Inferior parietal cortex (tissue), 1 donor: ENCODE data around the gene KMT2D.

ENCODE experiments used
- DNase-seq: peaks from one replicate; pipeline ENCODE4 v3.0.0-alpha.2; 2016; ENCODE audit errors: extremely low spot score

The KMT2D gene

DNA sequence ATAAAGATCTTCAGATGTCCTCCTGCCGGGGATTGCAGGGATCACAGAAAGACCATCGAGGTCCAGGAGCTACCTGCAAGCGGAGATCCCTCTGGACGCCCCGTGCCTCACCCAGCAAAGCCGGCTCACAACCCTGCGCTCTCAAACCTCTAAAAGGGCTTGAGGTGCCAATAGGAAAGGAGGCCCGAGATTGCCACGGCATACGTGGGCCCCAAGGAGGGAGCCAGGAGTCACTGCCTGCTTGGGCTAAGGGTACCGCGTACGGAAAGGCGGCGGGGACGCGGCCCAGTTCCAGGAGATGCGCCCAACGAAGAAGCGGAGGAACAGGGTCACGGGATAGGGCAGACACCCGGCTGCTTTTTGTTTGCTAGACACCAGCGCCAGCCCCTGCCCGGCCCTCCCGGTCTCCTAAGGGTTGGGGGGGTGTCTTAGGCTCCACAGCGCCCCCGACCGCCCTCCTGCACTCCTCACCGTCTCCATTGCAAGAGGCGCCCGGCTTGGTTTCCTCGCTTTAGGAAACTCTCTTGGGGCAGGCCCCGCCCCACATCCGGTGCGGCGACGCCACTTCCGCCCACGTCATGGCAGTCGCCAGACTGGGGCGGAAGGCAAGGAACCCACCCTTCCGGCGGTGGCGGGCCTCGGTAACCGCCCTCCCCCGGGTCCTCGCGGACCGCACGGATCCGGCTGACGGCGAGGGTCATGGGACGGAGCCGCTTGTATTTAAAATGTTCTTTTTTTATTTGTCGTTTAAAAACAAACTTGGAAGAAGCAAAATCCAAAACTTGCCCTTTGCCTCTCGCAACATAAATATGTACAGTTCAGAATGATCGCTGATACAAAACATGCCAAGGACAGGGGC lies 42.1 kb downstream of the KMT2D start, which contains the start of gene PRKAG1:
Gene PRKAG1 (minus strand): TSS at position 516 of the 859 bp plus-strand sequence. CDS start 36 bp downstream, at position 480.
- peak; percentile 97 for DNase-seq

DNA sequence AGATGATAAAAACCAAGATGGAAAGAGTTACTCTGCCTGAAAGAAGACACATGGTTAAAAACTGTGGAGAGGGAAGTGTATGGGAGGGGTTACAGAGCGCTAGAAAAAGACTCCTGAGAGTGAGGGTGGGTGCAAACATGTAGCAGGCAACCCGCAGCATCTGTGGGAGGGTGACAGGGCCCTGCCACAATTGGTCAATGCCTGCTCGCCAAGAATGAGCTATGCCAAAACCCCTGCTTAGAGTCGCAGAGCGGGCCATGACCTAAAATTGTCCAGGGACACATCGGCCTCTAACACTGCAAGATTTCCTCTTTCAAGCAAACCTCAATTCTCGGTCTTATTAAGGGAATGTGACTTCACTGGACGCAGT lies 42.7 kb downstream of the KMT2D start:
- DNase-seq, result no peak

DNA sequence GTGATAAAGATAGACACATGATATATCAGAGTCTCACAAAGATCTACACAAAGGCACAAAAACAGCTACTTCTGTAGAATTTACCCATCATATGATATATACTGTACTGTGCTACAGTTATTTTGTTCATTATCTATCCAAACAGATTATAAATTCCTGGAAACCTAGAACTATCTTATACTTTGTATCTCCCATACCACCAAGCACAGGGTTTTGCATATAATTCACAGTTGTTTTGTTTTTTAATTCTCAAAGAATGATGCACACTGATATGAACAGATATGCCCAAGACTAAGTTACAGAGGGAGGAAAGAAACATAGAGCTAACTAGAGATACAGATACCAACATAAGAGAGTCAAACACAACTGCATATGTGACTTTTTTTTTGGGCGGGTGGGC lies 45.4 kb downstream of the KMT2D start:
- DNase-seq, result no peak

DNA sequence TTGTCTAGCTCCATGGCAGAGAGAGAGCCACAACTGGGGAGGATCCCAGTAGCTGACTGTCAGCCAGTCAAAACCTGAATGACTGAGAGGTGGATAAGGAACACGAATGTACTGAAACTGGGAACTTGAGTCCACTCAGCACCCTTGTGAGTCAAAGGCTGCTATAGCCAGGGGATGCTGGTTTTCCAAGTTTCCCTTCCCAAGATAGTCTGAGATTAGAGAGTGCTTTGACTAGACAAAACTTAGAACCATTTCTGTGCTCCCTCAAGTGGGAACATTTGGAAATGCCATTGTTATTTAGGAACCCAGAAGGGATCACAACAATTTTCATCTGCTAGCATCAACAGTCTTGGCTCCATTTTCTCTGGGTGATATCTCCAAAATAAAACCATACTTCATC lies 46.0 kb downstream of the KMT2D start:
- DNase-seq, result no peak

DNA sequence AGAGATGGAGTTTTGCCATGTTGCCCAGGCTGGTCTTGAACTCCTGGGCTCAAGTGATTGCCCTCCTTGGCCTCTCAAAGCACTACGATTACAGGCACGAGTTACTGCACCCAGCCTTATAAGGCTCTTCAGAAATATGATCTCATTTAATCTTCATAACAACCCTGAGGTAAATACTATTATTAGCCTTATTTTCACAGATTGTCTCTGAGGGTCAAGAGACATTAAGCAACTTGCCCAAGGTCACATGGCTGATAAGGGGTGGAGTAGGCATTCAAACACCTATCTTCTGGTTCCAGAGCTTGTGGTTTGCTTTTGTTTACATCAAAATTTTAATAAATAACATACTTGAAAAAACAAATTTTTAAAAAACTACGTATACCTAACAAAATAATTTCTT lies 47.2 kb downstream of the KMT2D start:
- DNase-seq, result no peak

DNA sequence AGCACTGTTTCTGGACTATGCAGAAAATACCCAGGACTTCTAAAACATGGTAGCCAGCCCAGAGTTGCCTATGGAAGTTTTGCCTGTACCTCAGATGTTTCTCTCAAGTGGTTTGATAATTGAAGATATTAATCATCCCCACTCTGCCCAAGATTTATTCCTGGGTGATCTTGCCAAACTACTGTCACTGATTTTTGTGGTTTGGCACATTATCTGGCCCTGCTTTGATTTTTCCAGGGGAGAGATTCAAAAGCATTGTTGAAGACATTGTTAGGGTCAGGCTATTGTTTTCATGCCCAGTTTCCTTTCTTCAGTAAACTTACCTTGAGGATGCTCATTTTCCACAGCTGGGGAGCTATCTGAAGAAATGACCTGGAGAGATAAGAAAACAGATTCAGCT lies 47.9 kb downstream of the KMT2D start:
- no peak for DNase-seq
